GM18508 (cell line): Measurements from ENCODE around the gene FMO1.
"Not testable (repeated sequence)": the region's sequence is repeated elsewhere in the genome, so short reads cannot be mapped to it uniquely, and the experiment has no call there.

ENCODE experiments used
- ATAC-seq: cut with Tn5 transposase; IDR thresholded peaks from one replicate; pipeline ENCODE4 v1.9.1; 2021; ENCODE audit warnings: moderate number of reproducible peaks; ENCODE audit not compliant: insufficient read depth, unreplicated experiment

The FMO1 gene, protein sequence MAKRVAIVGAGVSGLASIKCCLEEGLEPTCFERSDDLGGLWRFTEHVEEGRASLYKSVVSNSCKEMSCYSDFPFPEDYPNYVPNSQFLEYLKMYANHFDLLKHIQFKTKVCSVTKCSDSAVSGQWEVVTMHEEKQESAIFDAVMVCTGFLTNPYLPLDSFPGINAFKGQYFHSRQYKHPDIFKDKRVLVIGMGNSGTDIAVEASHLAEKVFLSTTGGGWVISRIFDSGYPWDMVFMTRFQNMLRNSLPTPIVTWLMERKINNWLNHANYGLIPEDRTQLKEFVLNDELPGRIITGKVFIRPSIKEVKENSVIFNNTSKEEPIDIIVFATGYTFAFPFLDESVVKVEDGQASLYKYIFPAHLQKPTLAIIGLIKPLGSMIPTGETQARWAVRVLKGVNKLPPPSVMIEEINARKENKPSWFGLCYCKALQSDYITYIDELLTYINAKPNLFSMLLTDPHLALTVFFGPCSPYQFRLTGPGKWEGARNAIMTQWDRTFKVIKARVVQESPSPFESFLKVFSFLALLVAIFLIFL

GRCh38 chr1:171248302-171248701 is at the start of gene FMO1:
TSS of gene FMO1 (plus strand) at chr1:171248494. CDS start at chr1:171258088, 9,594 bp downstream.
- no peak for ATAC-seq

DNA sequence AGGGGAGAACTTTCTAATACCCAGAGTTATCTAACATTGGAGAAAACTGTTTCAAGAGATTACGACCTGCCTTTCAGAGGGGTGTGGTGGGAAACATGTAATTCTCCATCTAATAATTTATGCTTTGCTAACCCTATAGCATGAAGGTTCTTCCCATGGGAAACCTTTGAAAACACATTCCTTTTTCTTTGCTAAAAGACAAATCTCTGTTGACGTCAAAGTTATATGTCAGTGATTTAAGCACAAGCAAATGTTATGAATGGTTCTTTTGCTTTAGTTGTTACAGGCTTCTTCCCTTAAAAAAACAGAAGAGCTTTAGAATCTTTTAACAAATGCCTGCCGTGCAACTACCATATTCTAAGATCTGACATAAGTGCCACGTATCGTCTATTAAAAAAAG is 44.0 kb upstream of the FMO1 start:
- no peak for ATAC-seq

DNA sequence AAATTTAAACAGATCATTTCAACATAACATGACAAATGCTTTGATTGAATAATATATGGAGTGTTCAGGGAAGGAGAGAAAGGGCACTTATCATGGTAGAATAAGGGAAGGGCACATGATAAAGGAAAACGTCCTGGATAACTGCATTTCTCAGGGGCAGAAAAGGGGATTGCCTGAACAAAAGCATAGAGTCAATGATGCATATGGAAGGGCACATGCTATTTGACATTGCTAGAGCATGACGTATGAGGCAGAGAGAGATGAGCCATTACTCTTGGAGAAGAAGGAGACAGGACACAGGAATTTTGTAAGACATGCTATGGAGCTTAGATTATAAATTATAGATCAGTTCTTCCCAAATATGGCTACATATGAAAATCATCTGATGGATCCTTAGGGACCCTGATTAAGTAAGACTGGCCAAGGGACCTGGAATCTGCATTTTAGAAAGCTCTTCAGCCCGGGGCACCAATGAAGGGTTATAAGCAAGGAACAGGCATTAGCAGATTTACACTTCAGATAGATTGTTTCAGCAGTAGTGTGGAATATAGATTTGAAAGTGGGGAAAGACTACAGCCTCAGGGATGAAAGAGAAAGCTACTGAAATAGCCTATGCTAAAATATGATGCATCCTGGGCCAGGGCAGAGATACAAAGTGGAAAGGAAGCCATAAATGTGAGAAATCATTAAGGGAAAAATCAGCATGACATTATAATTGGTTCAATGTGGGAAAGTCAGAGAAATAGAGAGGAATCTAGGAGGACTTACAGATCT is 41.9 kb upstream of the FMO1 start:
- no peak for ATAC-seq

DNA sequence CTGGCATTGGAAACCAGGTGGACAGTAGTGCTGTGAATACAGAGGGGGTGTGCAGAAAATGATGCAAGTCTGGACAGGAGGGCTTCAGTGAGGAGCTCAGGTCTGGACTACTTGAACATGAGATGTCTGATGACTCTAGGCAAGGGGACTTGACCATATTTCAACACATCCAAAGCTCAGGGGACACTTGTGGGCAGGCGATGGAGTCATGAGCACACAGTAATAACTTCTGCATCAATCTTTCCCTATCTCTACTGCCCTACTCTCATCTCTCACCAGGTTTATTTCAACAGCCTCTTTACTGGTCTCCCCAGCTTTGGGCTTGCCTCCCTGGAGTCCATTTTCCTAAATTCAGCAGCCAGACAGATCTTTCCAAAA is 41.3 kb upstream of the FMO1 start:
- ATAC-seq, result no peak

DNA sequence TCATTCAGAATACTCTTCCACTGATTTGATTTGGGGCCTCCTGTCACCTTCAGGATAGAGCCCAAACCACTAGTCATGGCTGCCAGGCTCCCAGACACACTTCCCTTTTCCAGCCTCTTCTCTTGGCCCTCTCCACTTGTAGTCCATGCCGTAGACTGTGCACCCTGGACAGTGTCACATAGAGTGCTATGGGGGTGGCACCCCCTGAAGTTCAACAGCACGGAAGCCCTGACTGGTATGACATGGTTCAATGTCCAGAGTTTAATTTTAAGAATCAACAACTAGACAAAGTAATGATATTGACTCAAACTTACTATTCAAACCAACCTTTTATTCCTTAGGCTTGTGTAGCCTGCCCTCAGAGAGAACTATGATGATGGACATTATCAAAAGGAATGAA is 40.9 kb upstream of the FMO1 start:
- no peak for ATAC-seq

GRCh38 chr1:171210355-171210754 is 37.9 kb upstream of the FMO1 start:
- ATAC-seq, result no peak

DNA sequence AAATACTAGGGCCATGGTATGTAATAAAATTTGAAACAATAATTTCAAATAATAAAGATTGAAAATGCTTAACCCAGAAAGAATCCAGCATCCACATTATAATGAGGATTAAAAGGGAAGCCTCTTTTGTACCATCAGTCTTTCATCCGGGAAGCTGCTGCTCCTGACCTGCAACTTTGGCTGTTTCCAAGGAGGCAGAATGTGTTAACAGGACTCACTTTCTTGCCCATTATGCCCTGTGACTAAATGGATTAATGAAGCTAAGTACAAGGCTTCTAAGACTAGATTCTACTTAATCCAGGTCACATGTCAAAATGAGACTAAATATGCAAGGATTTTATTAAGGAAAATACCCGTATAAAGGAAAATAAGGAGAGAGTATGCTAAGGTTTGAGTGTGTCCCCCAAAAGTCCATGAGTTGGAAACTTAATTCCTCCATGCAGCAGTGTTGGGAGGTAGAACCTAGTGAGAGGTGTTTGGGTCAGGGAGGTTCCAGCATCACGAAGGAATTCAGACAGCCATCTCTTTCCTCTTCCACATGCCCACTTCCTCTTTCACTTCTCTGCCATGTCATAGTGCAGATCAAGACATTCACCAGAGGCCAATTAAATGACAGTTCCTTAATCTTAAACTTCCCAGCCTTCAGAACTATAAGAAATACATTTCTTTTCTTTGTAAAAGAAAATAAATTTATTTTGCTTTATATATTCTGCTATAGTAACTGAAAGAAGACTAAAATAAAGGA is 35.5 kb upstream of the FMO1 start:
- ATAC-seq, result no peak

- no peak for ATAC-seq
Measured at GRCh38 chr1:171213559-171214454, 34.5 kb upstream of the FMO1 start.

DNA sequence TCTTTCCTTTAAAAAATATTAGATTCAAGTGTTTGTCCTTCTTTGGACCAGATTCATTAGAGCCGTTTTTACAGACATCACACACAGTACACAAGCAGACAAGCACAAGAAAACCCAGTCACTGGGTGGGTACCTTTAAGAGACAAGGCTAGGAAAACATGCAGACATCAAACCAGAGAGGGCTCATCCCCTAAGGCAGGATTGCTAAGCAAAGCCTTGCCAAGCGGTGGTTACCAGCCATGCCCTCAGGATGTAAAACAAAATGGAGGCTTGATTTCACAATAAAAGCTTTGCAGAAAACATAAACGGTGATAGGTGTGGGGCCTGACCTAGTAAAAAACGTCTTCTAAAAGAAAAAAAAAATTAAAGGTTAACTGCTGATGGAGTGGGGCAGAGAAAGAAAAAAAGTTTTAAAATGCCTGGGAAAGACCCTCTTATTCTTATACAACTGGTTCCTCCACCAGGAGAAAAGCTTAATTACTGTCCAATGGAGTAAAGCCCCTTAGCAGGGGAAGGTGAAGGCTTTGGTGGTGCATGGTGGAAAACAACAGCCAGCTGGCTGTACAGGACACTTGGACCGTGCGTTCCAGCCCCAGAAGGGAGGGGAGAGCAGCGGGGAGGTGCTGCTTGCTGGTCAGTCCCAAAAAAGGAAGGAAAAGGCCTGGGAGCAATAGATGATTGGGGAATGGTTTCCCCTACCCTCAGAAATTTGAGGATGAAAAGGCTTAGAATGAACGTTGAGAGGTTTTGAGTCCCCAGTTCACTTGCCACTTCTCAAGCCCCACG is 30.4 kb upstream of the FMO1 start:
- ATAC-seq, result no peak

- ATAC-seq, result no peak
Measured at GRCh38 chr1:171218661-171219060, 29.6 kb upstream of the FMO1 start.

GRCh38 chr1:171219346-171220080 is 28.8 kb upstream of the FMO1 start:
- ATAC-seq, result no peak

- ATAC-seq, result no peak
Measured at GRCh38 chr1:171220081-171220420, 28.2 kb upstream of the FMO1 start.

DNA sequence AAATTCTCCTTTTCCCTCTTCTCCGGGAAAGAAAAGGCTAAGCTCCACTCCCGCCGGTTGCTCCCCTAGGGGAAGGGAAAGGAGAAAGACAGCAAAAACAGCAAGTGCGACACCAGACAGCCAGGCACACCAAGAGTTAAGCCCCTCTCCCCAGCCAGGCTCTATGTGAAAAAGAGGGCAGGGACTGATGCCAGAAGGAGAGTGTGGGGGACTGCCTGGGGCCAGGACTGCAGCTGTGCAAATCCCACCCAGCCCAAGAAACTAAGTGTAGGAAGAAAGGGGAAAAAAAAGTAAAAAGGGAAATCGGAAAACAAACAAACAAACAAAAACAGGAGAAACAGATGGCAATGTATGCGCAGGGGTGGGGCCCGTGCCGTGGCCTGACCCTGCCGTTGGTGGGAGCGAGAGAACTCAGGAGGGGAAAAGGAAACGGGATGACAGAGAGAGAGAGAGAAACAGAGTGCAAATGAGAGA is 27.7 kb upstream of the FMO1 start:
- no peak for ATAC-seq

DNA sequence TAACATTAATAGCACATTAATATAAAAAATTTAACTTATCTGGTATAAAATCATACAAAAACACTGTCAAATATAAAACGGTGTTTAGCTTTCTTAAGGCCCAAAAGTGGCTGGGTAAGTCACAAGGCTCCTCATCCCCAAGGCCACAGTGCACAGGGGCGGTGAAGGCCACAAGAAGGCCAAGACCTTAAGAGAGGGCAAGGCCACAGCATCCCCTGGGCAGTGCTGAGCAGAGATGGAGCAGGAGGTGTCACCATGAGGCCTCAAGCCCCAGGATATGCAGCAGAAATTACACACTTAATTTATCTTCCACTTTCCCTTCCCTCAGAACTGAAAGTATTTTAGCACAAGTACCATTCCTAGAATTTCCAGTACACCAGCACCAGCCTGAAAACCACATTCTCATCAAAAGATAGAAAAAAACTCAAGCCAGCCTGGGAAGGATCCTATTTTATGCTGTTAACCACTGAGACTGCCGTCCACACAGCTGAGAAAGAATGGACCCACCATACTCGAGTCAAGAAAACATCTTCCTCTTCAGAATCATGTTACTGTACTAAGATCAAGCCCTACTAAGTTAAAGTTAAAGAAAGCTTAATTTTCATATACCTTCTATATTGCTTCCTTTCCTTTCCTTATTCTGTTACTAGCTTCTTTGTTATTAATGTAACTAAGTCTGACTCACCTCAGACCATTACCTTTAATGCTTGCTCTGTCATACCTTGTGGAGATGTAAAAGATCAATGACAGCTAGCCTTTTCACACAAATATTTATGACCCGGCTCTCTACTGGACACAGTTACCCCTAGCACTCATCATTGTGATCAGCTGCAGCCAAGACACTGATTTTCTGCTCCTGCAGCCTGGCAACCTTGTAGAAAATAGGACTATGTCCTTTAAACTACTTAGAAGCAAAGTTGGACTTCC is 26.4 kb upstream of the FMO1 start:
- ATAC-seq, result no peak

DNA sequence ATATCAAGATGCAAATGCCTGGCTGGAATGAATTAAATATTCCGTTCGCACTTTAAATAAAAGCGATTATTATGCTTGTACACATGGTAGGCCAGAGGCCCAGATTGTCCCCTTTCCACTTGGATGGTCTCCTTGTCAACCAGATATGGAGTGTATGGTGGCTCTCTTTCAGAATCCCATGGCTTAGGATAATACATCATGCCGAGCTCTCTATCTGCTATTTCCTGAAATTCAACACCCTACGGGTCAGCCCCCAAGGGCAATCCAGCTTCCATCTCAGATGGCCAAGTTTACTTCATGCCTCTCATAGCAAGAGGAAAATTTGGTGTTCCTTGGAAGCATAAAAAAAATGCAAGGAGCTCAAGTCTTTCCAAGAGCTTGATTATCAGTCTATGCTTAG is 25.4 kb upstream of the FMO1 start:
- no peak for ATAC-seq

DNA sequence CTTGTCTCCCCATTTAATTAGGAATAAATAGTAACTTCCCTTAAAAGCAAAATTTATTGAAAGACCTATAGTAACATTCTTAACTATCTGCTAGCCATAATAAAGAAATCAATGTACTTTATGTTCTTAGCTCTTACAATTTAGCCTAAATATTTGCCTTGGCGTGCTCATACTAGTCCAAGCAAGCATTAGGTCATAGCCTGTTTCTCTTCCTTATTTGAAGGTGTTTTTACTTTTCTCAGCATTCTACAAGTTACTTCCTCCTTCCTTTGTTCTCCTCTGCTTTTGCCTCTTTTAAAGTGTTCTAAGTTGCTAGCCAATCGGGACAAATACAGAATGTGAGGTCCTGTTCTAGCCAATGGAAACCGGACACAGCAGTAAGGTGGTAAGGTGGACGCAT is 24.0 kb upstream of the FMO1 start:
- ATAC-seq, result not testable (repeated sequence)

DNA sequence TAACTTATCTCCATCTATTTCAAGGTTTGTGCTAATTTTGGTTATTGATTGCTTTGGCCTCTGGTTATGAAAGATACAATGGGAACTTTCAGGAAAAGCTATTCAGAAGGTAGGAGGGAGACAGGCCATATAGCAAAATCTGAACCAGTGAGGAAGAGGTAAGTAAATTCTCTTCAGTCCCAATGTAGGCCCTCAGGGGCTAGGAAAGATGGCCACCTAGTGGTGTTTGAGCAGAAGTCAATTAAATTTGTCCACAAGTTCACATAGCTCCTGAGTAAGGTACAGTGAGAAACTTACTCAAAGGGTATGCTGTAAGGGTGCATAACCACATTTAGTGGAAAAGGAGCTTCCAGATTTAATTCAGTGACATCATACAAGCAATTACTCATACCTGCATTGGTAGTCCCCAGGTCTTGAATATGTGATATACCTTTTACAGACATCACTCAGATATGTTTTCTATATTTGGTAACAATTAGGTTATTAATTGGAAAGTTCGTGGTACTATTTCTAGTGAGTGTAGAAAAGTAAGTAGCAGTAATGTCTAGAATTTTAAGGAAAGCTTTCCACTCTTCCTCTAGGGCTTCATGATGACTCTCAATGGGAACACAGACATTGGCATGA is 21.4 kb upstream of the FMO1 start:
- peak; percentile 74 for ATAC-seq
